Stomach (tissue), 4 donors: ENCODE measurements around the gene LYVE1.

Experiments used
- EP300 ChIP-seq: sonication (generic); formaldehyde crosslinking; IDR thresholded peaks from one replicate; pipeline ENCODE4 v1.6.1; 2017; ENCODE audit warnings: antibody characterized with exemption
- TF ChIP-seq, protein P1 (sequence below), 7 experiments: fragments of 450-650 bp in 4 of 7; fragments of 200-600 bp in 3 of 7; sonication (generic) in 3 of 7; IDR thresholded peaks; one replicate each; pipeline ENCODE4 v1.5.1; 2016 to 2019; ENCODE audit warnings: antibody characterized with exemption in 7 of 7, control low read depth in 2 of 7, mild to moderate bottlenecking in 1 of 7

DNA sequence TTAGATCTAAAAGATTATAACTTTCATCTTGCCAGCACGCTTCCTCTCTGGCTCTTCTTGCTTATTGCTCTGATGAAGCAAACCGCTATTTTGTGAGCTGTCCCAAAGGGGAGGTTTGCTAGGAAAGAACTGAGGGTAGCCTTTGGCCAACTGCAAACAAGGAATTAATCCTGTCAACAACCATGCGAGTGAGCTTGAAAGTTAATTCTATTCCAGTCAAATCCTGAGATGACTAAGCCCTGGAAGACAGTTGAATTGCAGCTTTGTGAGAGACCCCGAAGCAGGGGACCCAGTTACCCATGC lies 17.2 kb downstream of the LYVE1 start:
- no peak for TF ChIP-seq EP300
- TF ChIP-seq, protein P1, sequence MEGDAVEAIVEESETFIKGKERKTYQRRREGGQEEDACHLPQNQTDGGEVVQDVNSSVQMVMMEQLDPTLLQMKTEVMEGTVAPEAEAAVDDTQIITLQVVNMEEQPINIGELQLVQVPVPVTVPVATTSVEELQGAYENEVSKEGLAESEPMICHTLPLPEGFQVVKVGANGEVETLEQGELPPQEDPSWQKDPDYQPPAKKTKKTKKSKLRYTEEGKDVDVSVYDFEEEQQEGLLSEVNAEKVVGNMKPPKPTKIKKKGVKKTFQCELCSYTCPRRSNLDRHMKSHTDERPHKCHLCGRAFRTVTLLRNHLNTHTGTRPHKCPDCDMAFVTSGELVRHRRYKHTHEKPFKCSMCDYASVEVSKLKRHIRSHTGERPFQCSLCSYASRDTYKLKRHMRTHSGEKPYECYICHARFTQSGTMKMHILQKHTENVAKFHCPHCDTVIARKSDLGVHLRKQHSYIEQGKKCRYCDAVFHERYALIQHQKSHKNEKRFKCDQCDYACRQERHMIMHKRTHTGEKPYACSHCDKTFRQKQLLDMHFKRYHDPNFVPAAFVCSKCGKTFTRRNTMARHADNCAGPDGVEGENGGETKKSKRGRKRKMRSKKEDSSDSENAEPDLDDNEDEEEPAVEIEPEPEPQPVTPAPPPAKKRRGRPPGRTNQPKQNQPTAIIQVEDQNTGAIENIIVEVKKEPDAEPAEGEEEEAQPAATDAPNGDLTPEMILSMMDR (IDR thresholded peaks at IDR 0.05): no peak
